Measurements from ENCODE around the gene FAM13A.

DNA sequence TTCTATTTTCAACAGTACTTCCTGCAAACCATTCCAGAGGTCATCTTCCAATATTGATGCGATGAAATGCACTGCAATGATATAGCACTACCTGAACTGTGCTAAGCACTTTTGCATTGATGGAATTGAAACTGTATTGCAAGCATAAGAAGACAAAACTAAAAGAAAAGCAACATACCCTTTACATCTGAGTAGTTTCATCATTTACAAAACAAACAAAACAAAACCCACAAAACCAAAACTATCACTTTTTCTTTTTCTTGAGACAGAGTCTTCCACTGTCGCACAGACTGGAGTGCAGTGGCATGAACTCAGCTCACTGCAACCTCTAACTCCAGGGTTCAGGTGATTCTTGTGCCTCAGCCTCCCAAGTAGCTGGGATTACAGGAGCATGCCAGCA lies 239.2 kb downstream of the FAM13A start:
- TF ChIP-seq, protein P1, sequence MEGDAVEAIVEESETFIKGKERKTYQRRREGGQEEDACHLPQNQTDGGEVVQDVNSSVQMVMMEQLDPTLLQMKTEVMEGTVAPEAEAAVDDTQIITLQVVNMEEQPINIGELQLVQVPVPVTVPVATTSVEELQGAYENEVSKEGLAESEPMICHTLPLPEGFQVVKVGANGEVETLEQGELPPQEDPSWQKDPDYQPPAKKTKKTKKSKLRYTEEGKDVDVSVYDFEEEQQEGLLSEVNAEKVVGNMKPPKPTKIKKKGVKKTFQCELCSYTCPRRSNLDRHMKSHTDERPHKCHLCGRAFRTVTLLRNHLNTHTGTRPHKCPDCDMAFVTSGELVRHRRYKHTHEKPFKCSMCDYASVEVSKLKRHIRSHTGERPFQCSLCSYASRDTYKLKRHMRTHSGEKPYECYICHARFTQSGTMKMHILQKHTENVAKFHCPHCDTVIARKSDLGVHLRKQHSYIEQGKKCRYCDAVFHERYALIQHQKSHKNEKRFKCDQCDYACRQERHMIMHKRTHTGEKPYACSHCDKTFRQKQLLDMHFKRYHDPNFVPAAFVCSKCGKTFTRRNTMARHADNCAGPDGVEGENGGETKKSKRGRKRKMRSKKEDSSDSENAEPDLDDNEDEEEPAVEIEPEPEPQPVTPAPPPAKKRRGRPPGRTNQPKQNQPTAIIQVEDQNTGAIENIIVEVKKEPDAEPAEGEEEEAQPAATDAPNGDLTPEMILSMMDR (IDR thresholded peaks at IDR 0.05) = no peak
- TF ChIP-seq POLR2A (IDR thresholded peaks at IDR 0.05) = no peak
- TF ChIP-seq POLR2AphosphoS5 (IDR thresholded peaks at IDR 0.05) = no peak

Measured in prostate gland (tissue), 2 donors.